ENCODE data around the gene DHX9. TPM values are rescaled to one million over a fixed set of nuclear protein-coding genes. Genes with fewer than 3 reads are reported as not detected.

DHX9 gene
- total RNA-seq, 1 experiment from 2014 or later, result 220 TPM

GRCh38 chr1:182806015-182806678 lies 33.0 kb upstream of the DHX9 start:
- no peaks in the 10 kb centered on the region for H3K36me3 ChIP-seq (ENCODE audit: control insufficient read depth in 1 of 2, insufficient read depth in 2 of 2, low read length in 2 of 2)
- H2AFZ ChIP-seq (ENCODE audit: low read depth, low read length, poor library complexity, severe bottlenecking), result no peak overlapping the region
- H3K27me3 ChIP-seq (ENCODE audit: insufficient read depth, low read length), result no peaks in the 10 kb centered on the region
- no peak overlapping the region for H3K9ac ChIP-seq (ENCODE audit: low read length)
- CTCF ChIA-PET, result no interaction called here
- no peak overlapping the region for H3K4me2 ChIP-seq (ENCODE audit: low read length)
- no peaks in the 10 kb centered on the region for H3K9me3 ChIP-seq (ENCODE audit: control insufficient read depth in 1 of 2, insufficient read depth in 1 of 2, low read depth in 1 of 2, low read length in 2 of 2)
- H3K27ac ChIP-seq (ENCODE audit: low read depth, low read length), result no peak overlapping the region
- ATAC-seq, result peak; percentile 93
- BruUV-seq (replicated peaks), result no TSS peak
- H4K20me1 ChIP-seq (ENCODE audit: insufficient read depth), result no peaks in the 10 kb centered on the region
- TF ChIP-seq ZFX (IDR thresholded peaks at IDR 0.05) (no peak), CTCF (IDR thresholded peaks at IDR 0.05 in 2 of 3, conservative IDR thresholded peaks at IDR 0.05 in 1 of 3; ENCODE audit: borderline replicate concordance in 1 of 3, insufficient read depth in 1 of 3, low read depth in 2 of 3, low read length in 2 of 3) (peak; percentile 44 to 54 (median 45); a peak in 5 of 6 replicates), RAD21 (IDR thresholded peaks at IDR 0.05; ENCODE audit: low read depth) (peak; percentile 69)
- no peaks in the 10 kb centered on the region for H3K79me2 ChIP-seq (ENCODE audit: insufficient read depth, low read length)
- no peaks in the 10 kb centered on the region for H3K9me2 ChIP-seq (ENCODE audit: insufficient read depth)
- no peak overlapping the region for H3K4me3 ChIP-seq (replicated peaks in 1 of 2; ENCODE audit: low read depth in 1 of 2, low read length in 2 of 2)
- peaks cover 0 to 4% of the 10 kb centered on the region in 2 experiments; a peak in 1 of 4 replicates for H3K4me1 ChIP-seq (ENCODE audit: control insufficient read depth in 1 of 2, insufficient read depth in 2 of 2, low read length in 2 of 2)
- RAD21 ChIA-PET (ENCODE audit: low non-redundant PET in 1 of 2, low total read pairs in 2 of 2, uncharacterized antibody in 2 of 2, unreplicated experiment in 2 of 2), result no interaction called here
- DNase-seq (ENCODE audit: low read depth, low spot score), result peak; percentile 18
- POLR2A ChIA-PET, result no interaction called here
- intact Hi-C loops (cut with micrococcal nuclease), result loop anchor here (5.0 kb wide), 1 partner anchor 359 kb away; no protein-coding TSS in a partner anchor

GRCh38 chr1:182807907-182808306 lies 31.2 kb upstream of the DHX9 start:
- Histone ChIP-seq H3K79me2 (ENCODE audit: insufficient read depth, low read length) (no peaks in the 10 kb centered on the region), H3K9me3 (ENCODE audit: control insufficient read depth in 1 of 2, insufficient read depth in 1 of 2, low read depth in 1 of 2, low read length in 2 of 2) (no peaks in the 10 kb centered on the region), H3K9me2 (ENCODE audit: insufficient read depth) (no peaks in the 10 kb centered on the region), H3K4me3 (replicated peaks in 1 of 2; ENCODE audit: low read depth in 1 of 2, low read length in 2 of 2) (no peak overlapping the region), H3K27ac (ENCODE audit: low read depth, low read length) (no peak overlapping the region), H2AFZ (ENCODE audit: low read depth, low read length, poor library complexity, severe bottlenecking) (no peak overlapping the region), H3K4me1 (ENCODE audit: control insufficient read depth in 1 of 2, insufficient read depth in 2 of 2, low read length in 2 of 2) (peaks cover 0 to 4% of the 10 kb centered on the region in 2 experiments; a peak in 1 of 4 replicates), H3K27me3 (ENCODE audit: insufficient read depth, low read length) (no peaks in the 10 kb centered on the region), H3K9ac (ENCODE audit: low read length) (no peak overlapping the region), H3K36me3 (ENCODE audit: control insufficient read depth in 1 of 2, insufficient read depth in 2 of 2, low read length in 2 of 2) (no peaks in the 10 kb centered on the region), H4K20me1 (ENCODE audit: insufficient read depth) (no peaks in the 10 kb centered on the region), H3K4me2 (ENCODE audit: low read length) (no peak overlapping the region)
- BruUV-seq (replicated peaks), result no TSS peak
- ChIA-PET CTCF (no interaction called here), POLR2A (no interaction called here), RAD21 (ENCODE audit: low non-redundant PET in 1 of 2, low total read pairs in 2 of 2, uncharacterized antibody in 2 of 2, unreplicated experiment in 2 of 2) (no interaction called here)
- ATAC-seq (no peak), DNase-seq (ENCODE audit: low read depth, low spot score) (no peak)
- intact Hi-C loops (cut with micrococcal nuclease), result loop anchor here (5.0 kb wide), 1 partner anchor 361 kb away; no protein-coding TSS in a partner anchor
- TF ChIP-seq ZNF274 (IDR thresholded peaks at IDR 0.05; ENCODE audit: low read depth, low read length) (no peak), SP1 (IDR thresholded peaks at IDR 0.05; ENCODE audit: low read depth) (no peak), SIN3A (IDR thresholded peaks at IDR 0.05; ENCODE audit: low read depth) (no peak), MAX (IDR thresholded peaks at IDR 0.05) (no peak), EZH2 (IDR thresholded peaks at IDR 0.05) (no peak), REST (IDR thresholded peaks at IDR 0.05; ENCODE audit: low read depth) (no peak), CEBPB (IDR thresholded peaks at IDR 0.05; ENCODE audit: low read depth) (no peak), CTCF (IDR thresholded peaks at IDR 0.05 in 2 of 3, conservative IDR thresholded peaks at IDR 0.05 in 1 of 3; ENCODE audit: borderline replicate concordance in 1 of 3, insufficient read depth in 1 of 3, low read depth in 2 of 3, low read length in 2 of 3) (no peak), POLR2A (IDR thresholded peaks at IDR 0.05; ENCODE audit: borderline replicate concordance, extremely low read depth, insufficient read depth, insufficient read length) (no peak), SRF (IDR thresholded peaks at IDR 0.05; ENCODE audit: low read depth) (no peak)

Measured in HCT116 (cell line).